D721Med (cell line): ENCODE results near the gene MT1HL1.

ENCODE experiments used
- DNase-seq: peaks from one replicate; pipeline ENCODE4 v3.0.0; 2011; ENCODE audit warnings: low spot score; ENCODE audit not compliant: insufficient read length
- FAIRE-seq: peaks from 2 replicates; lab custom pipeline; 2011; peaks lifted over from hg19 to GRCh38; lab: Jason Lieb, UNC
- CTCF ChIP-seq: IDR thresholded peaks from 2 replicates; pipeline ENCODE4 v1.5.1; 2012; ENCODE audit warnings: mild to moderate bottlenecking, control low read depth; ENCODE audit not compliant: insufficient read depth; ENCODE audit errors: missing control alignments

The MT1HL1 gene

GRCh38 chr1:237004116-237004515, at the start of gene MT1HL1:
Gene MT1HL1, minus strand, starts transcription at chr1:237004441. Its CDS starts 69 bp downstream, at chr1:237004372.
- FAIRE-seq = no peak
- TF ChIP-seq CTCF = no peak

GRCh38 chr1:237050915-237051314, 46.7 kb upstream of the MT1HL1 start:
- FAIRE-seq = no peak
- no peak for TF ChIP-seq CTCF
- no peak for DNase-seq

More at GRCh38 chr1:237004116-237004515, at the start of gene MT1HL1:
- no peak for DNase-seq

DNA sequence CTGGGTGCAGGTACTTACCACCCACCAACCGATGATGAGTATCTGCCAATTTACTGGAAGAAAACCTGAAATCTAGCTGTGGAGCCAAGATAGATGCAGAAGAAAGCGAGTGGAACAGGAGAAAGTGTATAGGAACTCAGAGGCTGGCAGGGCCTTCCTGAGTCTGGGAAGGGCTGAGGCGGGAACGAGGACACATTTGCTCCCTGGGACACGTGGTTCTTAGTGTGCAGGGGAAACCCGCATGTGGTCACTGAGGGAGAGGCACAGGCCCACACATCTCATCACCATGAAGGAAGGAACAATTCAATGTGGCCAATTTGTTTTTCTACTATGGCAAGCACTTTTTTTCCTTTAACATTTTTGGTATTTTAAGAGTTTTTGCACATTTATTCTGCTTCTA, 45.9 kb upstream of the MT1HL1 start:
- TF ChIP-seq CTCF = no peak
- no peak for FAIRE-seq
- no peak for DNase-seq

DNA sequence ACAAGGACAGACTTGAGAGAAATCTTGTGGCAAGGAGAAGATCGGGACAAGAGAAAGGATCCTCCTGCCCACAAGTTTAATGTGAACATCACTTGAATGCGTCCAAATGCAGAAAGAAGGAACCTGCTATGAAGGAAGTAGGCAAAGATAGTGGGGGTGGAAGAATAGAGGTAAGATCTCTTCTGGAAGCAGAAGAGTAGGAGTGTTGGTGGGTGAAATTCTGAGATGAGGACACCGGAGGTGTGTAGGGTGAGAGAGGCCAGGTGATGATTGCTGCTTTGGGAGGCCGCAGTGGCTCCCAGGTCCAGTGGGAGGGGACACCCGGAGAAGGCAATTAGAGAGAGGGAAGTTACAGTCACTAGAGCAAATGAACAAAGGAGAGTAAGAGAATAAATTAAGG, 44.6 kb upstream of the MT1HL1 start:
- no peak for TF ChIP-seq CTCF
- no peak for FAIRE-seq

GRCh38 chr1:237045278-237046016, 41.2 kb upstream of the MT1HL1 start:
- no peak for DNase-seq
- peak; percentile 38 for FAIRE-seq
- no peak for TF ChIP-seq CTCF

More for the DNA sequence above, 44.6 kb upstream of the MT1HL1 start:
- no peak for DNase-seq

DNA sequence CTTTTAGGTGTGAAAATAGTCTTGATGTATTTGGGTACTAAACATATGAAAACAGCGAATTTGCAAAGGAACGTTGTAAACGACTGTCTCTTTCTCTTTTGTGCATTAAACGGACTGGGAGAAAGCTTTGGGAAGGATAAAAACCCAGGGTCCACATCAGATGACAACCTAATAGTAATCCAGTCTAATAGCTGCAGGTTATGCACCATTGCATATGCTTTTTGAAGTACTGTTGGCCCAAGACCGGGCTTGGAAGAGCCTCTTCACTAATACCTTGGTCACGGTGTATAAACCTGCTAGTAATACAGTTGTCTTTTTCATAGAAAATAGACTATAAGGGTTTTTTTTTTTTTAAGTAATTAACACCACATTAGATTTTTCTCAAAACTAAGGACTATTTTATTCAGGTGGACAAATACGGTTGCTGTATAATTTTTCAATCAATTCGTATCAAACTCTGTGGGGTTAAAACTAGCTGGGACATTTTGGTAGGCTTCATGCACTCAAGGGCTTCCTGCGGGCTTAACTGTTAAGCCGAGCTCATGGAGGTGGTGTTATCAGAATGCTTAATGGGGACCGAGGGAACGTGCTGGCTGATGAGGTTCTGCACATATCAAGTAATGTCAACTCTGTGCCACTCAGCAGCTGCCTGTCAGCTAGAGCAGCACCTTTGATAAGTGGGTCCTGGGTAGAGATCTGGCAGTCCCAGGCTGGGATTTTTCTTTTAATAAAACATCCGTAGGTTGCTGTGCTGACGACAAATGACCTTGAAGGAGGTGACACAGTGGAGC, 39.8 kb upstream of the MT1HL1 start:
- FAIRE-seq = peak; percentile 68
- no peak for DNase-seq
- TF ChIP-seq CTCF = no peak
